Left renal pelvis (tissue), 4 donors: ENCODE data around the gene MBOAT2. TPM values are rescaled to one million over a fixed set of nuclear protein-coding genes. Genes with fewer than 3 reads are reported as not detected.

Experiments
- DNase-seq, 4 donors: peaks; one replicate each; pipeline ENCODE4 v3.0.0-alpha.2; 2013; ENCODE audit warnings: low read depth in 4 of 4, low spot score in 3 of 4
- polyA plus RNA-seq, 4 donors: library from polyadenylated mRNA; unstranded; fragments of 120-200 nt; gene quantifications; one replicate each; pipeline ENCODE4 v1.2.1, GENCODE V29; 2013; ENCODE audit not compliant: insufficient read length in 4 of 4

MBOAT2 gene
- polyA plus RNA-seq, 4 donors, result 59.3 to 79.9 (median 67.5) TPM

- DNase-seq, result no peak
Observed at GRCh38 chr2:8870441-8870840, 133.0 kb downstream of the MBOAT2 start.

- DNase-seq, result no peak
Observed at GRCh38 chr2:8867363-8867762, 136.1 kb downstream of the MBOAT2 start.

- no peak for DNase-seq
Observed at GRCh38 chr2:8863331-8863953, 140.0 kb downstream of the MBOAT2 start.

GRCh38 chr2:8862230-8862629 is 141.3 kb downstream of the MBOAT2 start:
- DNase-seq, result no peak

- DNase-seq, result no peak
Observed at GRCh38 chr2:8861797-8862196, 141.7 kb downstream of the MBOAT2 start.

GRCh38 chr2:8860239-8860638 is 143.2 kb downstream of the MBOAT2 start:
- no peak for DNase-seq

GRCh38 chr2:8858910-8859309 is 144.6 kb downstream of the MBOAT2 start:
- DNase-seq, result no peak

GRCh38 chr2:8858264-8858663 is 145.2 kb downstream of the MBOAT2 start:
- no peak for DNase-seq

GRCh38 chr2:8857709-8858108 is 145.8 kb downstream of the MBOAT2 start:
- no peak for DNase-seq

GRCh38 chr2:8856176-8856575 is 147.3 kb downstream of the MBOAT2 start:
- no peak for DNase-seq

GRCh38 chr2:8855010-8855409 is 148.5 kb downstream of the MBOAT2 start:
- no peak for DNase-seq

GRCh38 chr2:8853426-8853825 is 150.1 kb downstream of the MBOAT2 start:
- DNase-seq, result no peak

- no peak for DNase-seq
Observed at GRCh38 chr2:8851811-8852560, 151.5 kb downstream of the MBOAT2 start.

GRCh38 chr2:8850845-8851487 is 152.5 kb downstream of the MBOAT2 start:
- DNase-seq, result no peak

- DNase-seq, result no peak
Observed at GRCh38 chr2:8849327-8849726, 154.2 kb downstream of the MBOAT2 start.

- no peak for DNase-seq
Observed at GRCh38 chr2:8848328-8849100, 155.0 kb downstream of the MBOAT2 start.

- no peak for DNase-seq
Observed at GRCh38 chr2:8847400-8847799, 156.1 kb downstream of the MBOAT2 start.

- DNase-seq, result no peak
Observed at GRCh38 chr2:8841932-8842331, 161.6 kb downstream of the MBOAT2 start.

- DNase-seq, result no peak
Observed at GRCh38 chr2:8840475-8841091, 162.9 kb downstream of the MBOAT2 start.

GRCh38 chr2:8839189-8839965 is 164.1 kb downstream of the MBOAT2 start:
- DNase-seq, result no peak
